Pancreas (tissue), 10 donors: ENCODE data around the gene TRIM43B. TPM values are rescaled to one million over a fixed set of nuclear protein-coding genes. Genes with fewer than 3 reads are reported as not detected.
"Not testable (repeated sequence)": the region's sequence is repeated elsewhere in the genome, so short reads cannot be mapped to it uniquely, and the experiment has no call there.

Experiments used
- ATAC-seq, 4 donors: fragments of 200-7000 bp; cut with Tn5 transposase; one replicate each; pipeline versions ENCODE4 v1.8.0 to v1.9.1; 2020; ENCODE audit warnings: mild to moderate bottlenecking in 4 of 4, moderate library complexity in 4 of 4
- DNase-seq, 6 donors: peaks; one replicate each; pipeline ENCODE4 v3.0.0-alpha.2; 2020
- FAIRE-seq: peaks from 2 replicates; lab custom pipeline; 2012; peaks lifted over from hg19 to GRCh38; lab: Jason Lieb, UNC
- H3K27ac ChIP-seq, 4 donors: fragments of 200-600 bp; sonication (generic); 1 replicate in 3 of 4; 2 replicates in 1 of 4; pipeline versions ENCODE4 v1.5.0 to v1.8.0; 2020
- H3K27me3 ChIP-seq, 4 donors: fragments of 200-600 bp; one replicate each; pipeline ENCODE4 v1.8.0; 2021
- H3K36me3 ChIP-seq, 3 donors: fragments of 200-600 bp; sonication (generic) in 1 of 3; one replicate each; pipeline versions ENCODE4 v1.5.0 to v1.8.0; 2020 to 2021
- H3K4me1 ChIP-seq, 3 donors: fragments of 200-600 bp; one replicate each; pipeline ENCODE4 v1.8.0; 2021
- H3K4me3 ChIP-seq, 4 donors: fragments of 200-600 bp; sonication (generic) in 2 of 4; one replicate each; pipeline versions ENCODE4 v1.5.0 to v1.8.0; 2020 to 2021
- H3K9me3 ChIP-seq, 4 donors: fragments of 200-600 bp; one replicate each; pipeline ENCODE4 v1.8.0; 2021
- WGBS, 2 donors: extraction: QIAGEN DNeasy Blood & Tissue Kit; methylation state at CpG; one replicate each; pipeline ENCODE4 v1.1.7; 2013; 5-methylcytosine and 5-hydroxymethylcytosine counted together
- intact Hi-C, 3 donors: fragments of 100-400 bp; cut with DNase I; formaldehyde crosslinking; loops; one replicate each; pipeline versions ENCODE4 v1.11.1 to v1.14.2; 2022
- polyA plus RNA-seq, 2 donors: library from polyadenylated mRNA; stranded (reverse); fragments of 200-250 nt; gene quantifications; one replicate each; pipeline ENCODE4 v1.2.3, GENCODE V29; 2013
- total RNA-seq, 6 donors: library from RNA; stranded (reverse); fragmentation: NEBNext Ultra II Directional in 4 of 6; extraction: Animal tissue kit (Norgen Biotek cat#: 25700) in 4 of 6; gene quantifications; one replicate each; pipeline versions ENCODE4 v1.2.1 to v1.2.4, GENCODE V29; 2021 to 2023
- TF ChIP-seq, protein P1 (sequence below), 4 donors: fragments of 200-600 bp; sonication (generic) in 3 of 4; IDR thresholded peaks; one replicate each; pipeline versions ENCODE4 v1.5.0 to v1.8.0; 2021; ENCODE audit warnings: antibody characterized with exemption in 4 of 4
- donor health status: healthy with polysubstance abuse.
- donor health status: DM: no; HTN: no; CAD: no; lungs with moderate emphysema.
- donor health status: DM: no; HTN: no; CAD: no.
- donor health status: control.
- donor health status: control.
- donor health status: Bipolar disorder and iron deficiency.
- donor health status: DM: yes; HTN: yes; CAD: no.
- donor health status: DM: no; HTN: no; CAD: no.
- donor health status: DM: no; HTN: no; CAD: no.
- donor health status: DM: yes; HTN: yes; CAD: no.

The TRIM43B gene
- total and polyA plus RNA-seq, 8 donors, result not detected

DNA sequence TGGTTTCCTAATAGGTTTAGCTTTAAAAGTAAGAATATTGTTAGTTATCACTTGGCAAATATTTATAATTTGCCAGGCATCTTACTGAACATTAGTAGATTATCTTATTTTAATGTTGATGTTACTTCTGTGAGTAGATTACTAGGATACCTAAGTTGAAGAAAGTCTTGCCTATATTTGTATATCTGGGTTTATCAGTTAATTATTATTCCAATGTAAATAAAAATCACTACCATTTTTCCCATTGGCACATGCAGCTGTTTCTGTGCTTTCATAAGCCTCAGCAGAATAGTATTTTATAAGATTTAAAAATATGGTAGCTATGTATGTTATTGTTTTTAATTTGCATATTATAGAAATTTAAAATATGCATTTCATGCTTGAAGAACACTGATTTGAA lies 16.3 kb upstream of the TRIM43B start:
- H3K36me3 ChIP-seq, result no peaks in the 10 kb centered on the region
- FAIRE-seq, result no peak
- intact Hi-C loops, result no loop called here
- H3K27me3 ChIP-seq, result no peaks in the 10 kb centered on the region
- DNase-seq, result no peak
- ATAC-seq, result peak in 2 of 4 donors; percentile 48 to 52
- no peaks in the 10 kb centered on the region for H3K9me3 ChIP-seq
- peaks cover 0 to 8% (median 7%) of the 10 kb centered on the region in 3 donors for H3K4me1 ChIP-seq
- H3K27ac ChIP-seq, result no peak overlapping the region
- TF ChIP-seq, protein P1, sequence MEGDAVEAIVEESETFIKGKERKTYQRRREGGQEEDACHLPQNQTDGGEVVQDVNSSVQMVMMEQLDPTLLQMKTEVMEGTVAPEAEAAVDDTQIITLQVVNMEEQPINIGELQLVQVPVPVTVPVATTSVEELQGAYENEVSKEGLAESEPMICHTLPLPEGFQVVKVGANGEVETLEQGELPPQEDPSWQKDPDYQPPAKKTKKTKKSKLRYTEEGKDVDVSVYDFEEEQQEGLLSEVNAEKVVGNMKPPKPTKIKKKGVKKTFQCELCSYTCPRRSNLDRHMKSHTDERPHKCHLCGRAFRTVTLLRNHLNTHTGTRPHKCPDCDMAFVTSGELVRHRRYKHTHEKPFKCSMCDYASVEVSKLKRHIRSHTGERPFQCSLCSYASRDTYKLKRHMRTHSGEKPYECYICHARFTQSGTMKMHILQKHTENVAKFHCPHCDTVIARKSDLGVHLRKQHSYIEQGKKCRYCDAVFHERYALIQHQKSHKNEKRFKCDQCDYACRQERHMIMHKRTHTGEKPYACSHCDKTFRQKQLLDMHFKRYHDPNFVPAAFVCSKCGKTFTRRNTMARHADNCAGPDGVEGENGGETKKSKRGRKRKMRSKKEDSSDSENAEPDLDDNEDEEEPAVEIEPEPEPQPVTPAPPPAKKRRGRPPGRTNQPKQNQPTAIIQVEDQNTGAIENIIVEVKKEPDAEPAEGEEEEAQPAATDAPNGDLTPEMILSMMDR (IDR thresholded peaks at IDR 0.05), result no peak
- H3K4me3 ChIP-seq, result no peak overlapping the region

- H3K27me3 ChIP-seq, H3K9me3 ChIP-seq, H3K36me3 ChIP-seq, H3K4me3 ChIP-seq, FAIRE-seq, intact Hi-C loops, H3K4me1 ChIP-seq: not testable (repeated sequence)
- H3K27ac ChIP-seq, result peak overlapping the region in 1 of 4 donors; percentile 23
- ATAC-seq, result peak in 3 of 4 donors; percentile 62 to 70 (median 65)
- peak in 2 of 6 donors; percentile 10 to 49 for DNase-seq
- WGBS, 2 donors, result 9 to 14% methylated on average over 1 of the region's 1 CpG
Observed at GRCh38 chr2:95492076-95492475, 7.5 kb upstream of the TRIM43B start.

- not testable (repeated sequence) for H3K27ac ChIP-seq
Observed at GRCh38 chr2:95475025-95475424, 9.5 kb downstream of the TRIM43B start.

GRCh38 chr2:95467984-95468383 lies 16.6 kb downstream of the TRIM43B start:
- H3K9me3 ChIP-seq, DNase-seq, H3K4me1 ChIP-seq, H3K4me3 ChIP-seq, FAIRE-seq, intact Hi-C loops, H3K36me3 ChIP-seq, ATAC-seq, H3K27ac ChIP-seq, H3K27me3 ChIP-seq: not testable (repeated sequence)
- whole genome bisulfite sequencing, 2 donors, result no CpG with 5 or more reads among the region's 3 CpGs

More at GRCh38 chr2:95475025-95475424, 9.5 kb downstream of the TRIM43B start:
- H3K9me3 ChIP-seq, H3K27me3 ChIP-seq, H3K4me3 ChIP-seq, FAIRE-seq, H3K36me3 ChIP-seq, ATAC-seq, DNase-seq, H3K4me1 ChIP-seq, intact Hi-C loops: not testable (repeated sequence)
- WGBS, 2 donors, result no CpG with 5 or more reads among the region's 3 CpGs

- intact Hi-C loops, H3K4me3 ChIP-seq, ATAC-seq, DNase-seq, FAIRE-seq, H3K4me1 ChIP-seq, H3K27me3 ChIP-seq, H3K27ac ChIP-seq, H3K36me3 ChIP-seq, H3K9me3 ChIP-seq: not testable (repeated sequence)
- no CpG with 5 or more reads among the region's 2 CpGs for WGBS, 2 donors
Observed at GRCh38 chr2:95466572-95466971, 18.0 kb downstream of the TRIM43B start.

DNA sequence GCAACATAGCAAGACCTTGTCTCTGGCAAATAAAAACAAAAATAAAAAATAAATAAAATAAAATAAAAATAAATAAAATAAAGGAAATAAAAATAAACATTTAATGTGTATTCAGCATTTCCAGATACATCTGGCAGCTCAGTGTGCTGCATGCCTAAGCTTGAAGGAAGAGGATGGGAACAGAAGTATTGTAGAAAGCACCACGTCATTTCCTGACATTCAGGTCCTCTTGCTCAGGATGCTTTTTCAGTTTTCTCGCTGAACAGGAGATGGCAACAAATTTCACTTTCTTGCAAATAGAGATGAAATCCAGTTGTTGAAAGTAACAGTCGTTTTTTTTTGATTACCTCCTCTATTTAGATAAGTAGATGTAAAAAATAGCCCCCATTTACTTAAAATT lies 21.3 kb downstream of the TRIM43B start:
- WGBS, 2 donors, result no CpG with 5 or more reads among the region's 3 CpGs
- H3K27ac ChIP-seq, FAIRE-seq, H3K27me3 ChIP-seq, H3K9me3 ChIP-seq, H3K4me3 ChIP-seq, ATAC-seq, H3K36me3 ChIP-seq, DNase-seq, H3K4me1 ChIP-seq, intact Hi-C loops: not testable (repeated sequence)

DNA sequence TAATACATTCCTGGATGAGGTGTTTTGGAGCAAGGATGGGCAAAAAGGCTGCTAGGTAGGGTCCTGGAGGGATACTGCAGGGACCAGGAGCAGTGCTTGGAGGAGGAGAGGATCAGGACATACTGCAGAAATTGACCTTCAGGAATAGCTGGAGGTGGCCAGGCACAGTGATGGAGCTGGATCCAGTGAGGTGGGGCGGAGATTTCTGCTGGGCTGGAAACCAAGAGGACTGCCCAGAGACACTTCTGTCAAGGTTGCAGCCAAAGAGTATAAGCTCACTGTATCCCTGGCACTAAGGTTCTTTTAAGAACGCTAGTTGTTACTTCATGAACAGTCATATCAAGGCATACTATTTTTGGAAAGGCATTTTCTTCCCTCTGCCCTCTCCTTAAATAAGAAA lies 39.2 kb downstream of the TRIM43B start:
- H3K9me3 ChIP-seq, intact Hi-C loops, H3K4me3 ChIP-seq, H3K4me1 ChIP-seq, FAIRE-seq, H3K36me3 ChIP-seq, DNase-seq, ATAC-seq, H3K27me3 ChIP-seq, H3K27ac ChIP-seq: not testable (repeated sequence)
- WGBS, 2 donors, result no CpG with 5 or more reads among the region's 2 CpGs

DNA sequence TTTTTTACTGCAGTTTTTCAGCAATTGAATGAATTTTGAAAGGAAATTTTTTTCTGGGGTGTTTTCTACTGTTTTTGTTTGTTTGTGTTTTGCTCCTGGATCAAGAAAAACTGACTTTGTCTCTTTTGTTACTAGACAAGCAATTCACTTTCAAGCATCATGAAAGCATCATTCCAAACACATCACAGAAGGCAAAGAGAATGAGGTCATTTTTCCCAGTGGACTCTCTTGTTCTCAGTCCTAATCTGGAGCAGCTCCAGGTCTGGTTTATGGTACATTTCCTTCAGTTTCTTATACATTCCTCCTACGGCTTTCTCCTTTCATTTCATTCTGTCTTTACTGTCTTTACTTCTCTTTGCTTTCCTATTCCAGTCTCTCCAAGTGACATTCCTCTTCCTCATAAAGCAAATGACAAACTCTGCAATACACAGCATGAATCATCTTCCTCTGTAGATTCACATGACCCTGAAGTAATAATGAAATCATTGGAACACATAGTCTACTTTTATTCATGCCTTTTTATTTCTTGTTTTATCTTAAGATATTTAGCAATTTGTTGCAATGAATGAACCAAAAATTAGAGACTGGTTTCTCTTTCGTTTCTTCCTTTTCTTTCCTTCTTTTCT lies 42.0 kb downstream of the TRIM43B start:
- DNase-seq, H3K9me3 ChIP-seq, H3K4me1 ChIP-seq, H3K27me3 ChIP-seq, FAIRE-seq, H3K27ac ChIP-seq, H3K4me3 ChIP-seq, intact Hi-C loops, H3K36me3 ChIP-seq: not testable (repeated sequence)
- ATAC-seq, result peak in 2 of 4 donors; percentile 60 to 62
- WGBS, 2 donors, result no CpG with 5 or more reads among the region's 2 CpGs

DNA sequence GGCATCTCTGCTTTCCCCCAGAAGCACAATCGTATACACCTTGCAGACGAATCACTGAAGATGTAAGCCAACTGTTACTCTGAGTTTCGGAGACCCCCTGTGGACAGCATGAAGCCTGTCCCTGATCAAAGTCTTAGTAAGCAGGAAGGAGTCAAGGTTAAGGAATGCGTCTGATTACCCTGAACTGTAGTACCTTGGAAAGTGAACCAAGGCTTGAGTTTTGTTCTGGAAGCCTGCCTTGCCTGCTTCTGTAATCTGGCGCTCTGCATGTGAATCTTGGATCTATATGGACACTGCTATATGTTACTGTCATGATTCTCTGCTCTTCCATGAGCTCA lies 48.7 kb downstream of the TRIM43B start:
- H3K36me3 ChIP-seq, H3K4me3 ChIP-seq, H3K27ac ChIP-seq, FAIRE-seq, H3K27me3 ChIP-seq, intact Hi-C loops, H3K9me3 ChIP-seq, DNase-seq, H3K4me1 ChIP-seq, ATAC-seq: not testable (repeated sequence)
- 66 to 72% methylated on average over 3 of the region's 5 CpGs for WGBS, 2 donors

GRCh38 chr2:95435162-95435871 lies 49.2 kb downstream of the TRIM43B start:
- peak in 1 of 4 donors; percentile 20 for ATAC-seq
- H3K4me3 ChIP-seq, H3K27me3 ChIP-seq, H3K36me3 ChIP-seq, DNase-seq, H3K9me3 ChIP-seq, H3K4me1 ChIP-seq, H3K27ac ChIP-seq, intact Hi-C loops, FAIRE-seq: not testable (repeated sequence)
- WGBS, 2 donors, result no CpG with 5 or more reads among the region's 30 CpGs

- H3K27me3 ChIP-seq, H3K36me3 ChIP-seq, FAIRE-seq, H3K9me3 ChIP-seq, H3K4me3 ChIP-seq, H3K4me1 ChIP-seq, intact Hi-C loops: not testable (repeated sequence)
- peak in 5 of 6 donors; percentile 31 to 73 (median 58) for DNase-seq
- 42 to 43% methylated on average over 2 of the region's 3 CpGs for WGBS, 2 donors
- peak overlapping the region in 1 of 4 donors; percentile 39 for H3K27ac ChIP-seq
- peak; percentile 57 to 73 (median 68) for ATAC-seq
Observed at GRCh38 chr2:95434507-95435076, 50.0 kb downstream of the TRIM43B start.
